ENCODE results near the gene FARP2.
"Not testable (repeated sequence)": the region's sequence is repeated elsewhere in the genome, so short reads cannot be mapped to it uniquely, and the experiment has no call there.

FARP2 gene

GRCh38 chr2:241500016-241500415 is 143.9 kb downstream of the FARP2 start:
- in situ Hi-C loops (cut with MboI; ENCODE audit: low sequenced_read_pairs), result no loop called here

- in situ Hi-C loops (cut with MboI; ENCODE audit: low sequenced_read_pairs), result no loop called here
These were observed 144.4 kb downstream of the FARP2 start for GRCh38 chr2:241500431-241500975.

GRCh38 chr2:241501099-241501541 is 145.0 kb downstream of the FARP2 start:
- in situ Hi-C loops (cut with MboI; ENCODE audit: low sequenced_read_pairs), result no loop called here

GRCh38 chr2:241501551-241501950 is 145.5 kb downstream of the FARP2 start:
- in situ Hi-C loops (cut with MboI; ENCODE audit: low sequenced_read_pairs), result no loop called here

- in situ Hi-C loops (cut with MboI; ENCODE audit: low sequenced_read_pairs), result no loop called here
These were observed 146.2 kb downstream of the FARP2 start for GRCh38 chr2:241502281-241502680.

GRCh38 chr2:241503776-241504392 is 147.8 kb downstream of the FARP2 start:
- in situ Hi-C loops (cut with MboI; ENCODE audit: low sequenced_read_pairs), result no loop called here

GRCh38 chr2:241505086-241505780 is 149.1 kb downstream of the FARP2 start:
- in situ Hi-C loops (cut with MboI; ENCODE audit: low sequenced_read_pairs), result no loop called here

- in situ Hi-C loops (cut with MboI; ENCODE audit: low sequenced_read_pairs), result no loop called here
These were observed 149.7 kb downstream of the FARP2 start for GRCh38 chr2:241505781-241506201.

- in situ Hi-C loops (cut with MboI; ENCODE audit: low sequenced_read_pairs), result not testable (repeated sequence)
These were observed 150.2 kb downstream of the FARP2 start for GRCh38 chr2:241506317-241506716.

GRCh38 chr2:241506793-241507429 is 150.8 kb downstream of the FARP2 start:
- in situ Hi-C loops (cut with MboI; ENCODE audit: low sequenced_read_pairs), result no loop called here

- in situ Hi-C loops (cut with MboI; ENCODE audit: low sequenced_read_pairs), result no loop called here
These were observed 151.6 kb downstream of the FARP2 start for GRCh38 chr2:241507430-241508239.

- in situ Hi-C loops (cut with MboI; ENCODE audit: low sequenced_read_pairs), result no loop called here
These were observed 152.4 kb downstream of the FARP2 start, which contains the start of gene STK25 for GRCh38 chr2:241508240-241509154. Gene STK25 (minus strand): TSS chr2:241508584. CDS start chr2:241508035, 549 bp downstream.

GRCh38 chr2:241509155-241509784 is 153.2 kb downstream of the FARP2 start:
- in situ Hi-C loops (cut with MboI; ENCODE audit: low sequenced_read_pairs), result no loop called here

GRCh38 chr2:241511091-241511741 is 155.1 kb downstream of the FARP2 start:
- in situ Hi-C loops (cut with MboI; ENCODE audit: low sequenced_read_pairs), result no loop called here

- in situ Hi-C loops (cut with MboI; ENCODE audit: low sequenced_read_pairs), result no loop called here
These were observed 158.5 kb downstream of the FARP2 start for GRCh38 chr2:241514553-241514952.

GRCh38 chr2:241514986-241515737 is 159.1 kb downstream of the FARP2 start:
- in situ Hi-C loops (cut with MboI; ENCODE audit: low sequenced_read_pairs), result no loop called here

GRCh38 chr2:241516520-241516965 is 160.5 kb downstream of the FARP2 start:
- in situ Hi-C loops (cut with MboI; ENCODE audit: low sequenced_read_pairs), result no loop called here

- in situ Hi-C loops (cut with MboI; ENCODE audit: low sequenced_read_pairs), result no loop called here
These were observed 161.2 kb downstream of the FARP2 start for GRCh38 chr2:241517297-241517696.
